HG02678 (cell line): Measurements from ENCODE around the gene LHFPL3.
"Not testable (repeated sequence)": the region's sequence is repeated elsewhere in the genome, so short reads cannot be mapped to it uniquely, and the experiment has no call there.

Experiments
- ATAC-seq: cut with Tn5 transposase; IDR thresholded peaks from one replicate; pipeline ENCODE4 v1.9.1; 2021; ENCODE audit warnings: mild to moderate bottlenecking, moderate library complexity; ENCODE audit not compliant: unreplicated experiment

The LHFPL3 gene

GRCh38 chr7:104563350-104563901, 235.0 kb downstream of the LHFPL3 start:
- ATAC-seq = not testable (repeated sequence)

DNA sequence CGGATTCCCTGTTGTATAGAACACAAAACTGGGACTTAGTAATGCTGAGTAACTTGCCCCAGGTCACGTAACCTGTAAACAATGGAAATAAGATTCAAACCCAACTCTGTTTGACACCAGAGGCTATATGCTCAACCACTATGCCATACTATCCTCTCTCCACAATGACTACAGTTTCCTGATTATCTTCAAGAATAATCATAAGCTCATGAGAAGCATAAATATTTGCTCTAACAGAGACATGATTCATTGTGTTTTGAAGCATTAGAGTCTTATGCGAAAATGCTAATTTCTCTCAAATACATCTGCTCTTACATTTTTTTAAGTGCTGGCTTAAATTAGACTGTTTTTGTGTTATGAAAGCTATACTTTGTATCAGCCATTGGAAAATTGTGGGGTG, 241.3 kb downstream of the LHFPL3 start:
- ATAC-seq = no peak

DNA sequence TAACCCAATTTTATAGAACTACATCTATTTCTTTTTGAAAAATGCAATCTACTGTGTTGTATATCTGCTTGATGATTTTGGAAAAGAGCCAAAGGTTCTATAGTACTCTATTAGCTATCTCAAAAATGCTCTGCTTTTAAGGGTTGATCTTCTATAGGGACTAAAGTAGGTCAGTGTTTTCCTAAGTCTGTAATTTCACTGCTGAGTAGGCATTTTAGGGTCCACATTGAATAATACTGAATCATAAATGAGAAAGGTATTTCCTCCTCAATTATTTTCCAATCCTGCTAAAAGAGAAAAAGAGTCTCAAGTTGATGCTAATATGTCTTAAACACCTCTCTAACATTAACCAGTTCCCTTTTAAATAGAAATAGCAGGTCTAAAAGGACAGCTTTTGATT, 244.2 kb downstream of the LHFPL3 start:
- ATAC-seq = no peak

GRCh38 chr7:104584620-104585019, 256.2 kb downstream of the LHFPL3 start:
- ATAC-seq = no peak

GRCh38 chr7:104595591-104595990, 267.2 kb downstream of the LHFPL3 start:
- not testable (repeated sequence) for ATAC-seq

DNA sequence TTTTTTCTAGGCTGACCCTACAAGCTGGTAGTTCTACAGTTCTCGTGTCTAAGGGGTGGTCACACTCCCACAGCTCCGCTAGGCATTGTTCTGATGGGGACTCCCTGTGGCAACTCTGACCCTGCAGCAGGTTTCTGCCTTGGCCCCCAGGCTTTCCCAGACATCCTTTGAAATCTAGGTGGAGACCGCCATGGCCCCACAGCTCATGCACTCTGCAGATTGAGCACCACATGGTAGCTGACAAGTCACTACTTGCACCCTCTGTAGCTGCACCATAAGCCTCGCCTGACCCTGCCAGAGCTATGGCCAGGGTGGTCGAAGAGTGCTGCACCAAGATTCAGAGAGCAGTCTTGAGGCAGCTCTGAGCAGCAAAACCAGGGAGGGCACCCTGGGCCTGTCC, 275.6 kb downstream of the LHFPL3 start:
- ATAC-seq = no peak

DNA sequence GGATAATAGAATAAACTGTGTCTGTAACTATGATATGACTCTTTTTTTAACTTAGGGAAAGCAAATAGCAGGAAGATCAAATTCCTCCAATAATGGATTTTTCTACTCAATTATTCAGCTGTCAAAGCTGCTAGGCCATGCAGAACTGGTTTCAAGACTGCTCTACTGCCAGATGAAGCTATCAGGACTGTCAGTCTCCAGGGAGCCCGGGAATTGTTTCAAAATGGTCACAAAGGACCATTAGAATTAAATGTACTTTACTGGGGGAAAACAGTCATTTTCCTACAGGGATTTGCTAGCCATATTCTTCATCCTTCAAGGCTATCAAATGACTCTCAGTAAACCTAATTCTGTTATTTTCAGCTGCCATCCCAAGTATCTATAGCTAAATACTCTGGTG, 276.3 kb downstream of the LHFPL3 start:
- ATAC-seq = no peak

DNA sequence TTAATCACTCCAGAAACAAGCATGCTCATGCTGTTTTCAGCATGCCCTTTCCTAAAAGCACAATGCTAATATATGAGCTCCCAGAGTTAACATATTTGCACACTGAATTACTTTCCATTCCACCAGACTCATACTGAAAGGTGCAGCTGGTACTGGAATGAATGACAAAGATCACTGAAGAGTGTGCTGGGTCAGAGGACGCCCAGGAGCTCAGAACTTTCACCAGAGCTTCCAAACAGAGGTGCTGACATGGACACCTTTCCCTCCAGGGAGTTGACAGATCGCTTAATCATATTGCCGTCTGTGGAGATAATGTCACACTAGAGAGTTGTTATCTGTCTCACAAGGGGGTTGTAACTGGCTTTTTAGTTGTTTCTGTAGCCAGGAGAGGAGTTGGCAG, 292.9 kb downstream of the LHFPL3 start:
- no peak for ATAC-seq

DNA sequence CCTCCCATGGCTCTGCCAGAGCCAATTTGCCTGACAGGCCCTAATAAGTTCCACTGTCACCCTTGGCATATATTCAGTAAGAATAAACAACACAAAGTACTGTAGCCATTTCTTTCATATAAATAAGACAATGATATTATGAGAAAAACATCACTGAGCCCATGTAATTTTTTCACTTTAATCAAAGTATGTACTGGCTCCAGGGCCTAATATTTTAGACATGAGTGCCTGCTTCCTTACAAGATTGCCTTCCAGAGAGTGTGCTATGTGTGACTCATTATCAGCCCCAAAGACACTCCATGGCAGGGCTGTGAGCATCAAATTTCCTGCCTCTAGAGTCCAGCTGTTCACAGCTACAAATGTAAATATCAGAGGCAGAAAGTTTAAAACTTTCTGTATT, 297.6 kb downstream of the LHFPL3 start:
- no peak for ATAC-seq

DNA sequence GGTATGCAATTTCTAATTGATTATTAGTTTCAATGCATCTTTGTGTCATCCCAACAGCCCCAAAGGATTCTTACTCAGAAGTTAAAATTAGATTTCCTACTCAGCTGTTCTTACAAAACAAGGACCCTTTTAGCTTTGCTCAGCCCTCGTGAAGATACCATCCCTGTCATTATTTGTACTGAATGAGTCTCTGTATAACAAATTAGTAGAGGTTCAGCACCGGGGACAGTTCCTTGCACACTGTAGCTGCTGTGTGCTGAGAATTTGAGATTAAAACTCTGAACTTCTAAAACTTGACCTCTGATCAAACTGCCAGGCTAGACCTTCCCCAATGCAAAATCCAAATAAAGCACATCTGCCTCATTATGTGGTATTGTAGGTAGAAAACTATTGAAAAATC, 299.1 kb downstream of the LHFPL3 start:
- no peak for ATAC-seq

DNA sequence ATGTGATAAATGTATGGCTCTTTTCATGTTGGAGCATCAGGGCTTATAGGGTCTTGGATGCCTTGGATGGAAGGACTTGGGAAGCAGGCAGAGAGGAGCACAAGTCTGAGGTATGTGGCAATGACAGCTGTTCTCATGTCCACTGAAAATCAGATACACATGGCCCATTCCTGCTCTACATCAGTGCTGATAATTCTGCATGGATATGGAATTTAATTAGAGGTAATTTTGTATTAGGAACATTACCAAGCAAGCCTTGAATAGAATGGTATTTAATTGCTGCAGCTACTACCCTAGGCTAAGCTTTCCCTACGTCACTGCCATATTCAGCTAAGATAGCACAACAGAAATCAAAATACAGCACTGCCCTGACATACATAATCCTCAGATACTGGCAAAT, 299.6 kb downstream of the LHFPL3 start:
- ATAC-seq = no peak

- ATAC-seq = no peak
Measured at GRCh38 chr7:104629408-104629807, 301.0 kb downstream of the LHFPL3 start.

DNA sequence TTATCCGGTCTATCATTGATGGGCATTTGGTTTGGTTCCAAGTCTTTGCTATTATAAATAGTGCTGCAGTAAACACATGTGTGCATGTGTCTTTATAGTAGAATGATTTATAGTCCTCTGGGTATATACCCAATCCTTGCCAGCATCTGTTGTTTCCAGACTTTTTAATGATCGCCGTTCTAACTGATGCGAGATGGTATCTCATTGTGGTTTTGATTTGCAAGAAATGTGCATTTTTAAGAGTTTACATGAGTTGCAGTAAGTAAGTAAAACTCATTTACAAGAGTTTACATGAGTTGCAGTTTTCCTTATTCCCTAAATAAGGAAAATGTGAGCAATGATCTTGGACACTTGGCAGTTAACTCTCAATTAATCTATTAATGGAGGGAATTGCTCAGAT, 312.1 kb downstream of the LHFPL3 start:
- no peak for ATAC-seq

GRCh38 chr7:104642560-104642959, 314.2 kb downstream of the LHFPL3 start:
- no peak for ATAC-seq

- no peak for ATAC-seq
Measured at GRCh38 chr7:104643587-104644217, 315.3 kb downstream of the LHFPL3 start.

GRCh38 chr7:104650991-104651640, 322.7 kb downstream of the LHFPL3 start:
- no peak for ATAC-seq

- no peak for ATAC-seq
Measured at GRCh38 chr7:104652434-104652833, 324.0 kb downstream of the LHFPL3 start.

- ATAC-seq = no peak
Measured at GRCh38 chr7:104652865-104653264, 324.5 kb downstream of the LHFPL3 start.

GRCh38 chr7:104653825-104654401, 325.5 kb downstream of the LHFPL3 start:
- no peak for ATAC-seq

- ATAC-seq = no peak
Measured at GRCh38 chr7:104655592-104655991, 327.2 kb downstream of the LHFPL3 start.

DNA sequence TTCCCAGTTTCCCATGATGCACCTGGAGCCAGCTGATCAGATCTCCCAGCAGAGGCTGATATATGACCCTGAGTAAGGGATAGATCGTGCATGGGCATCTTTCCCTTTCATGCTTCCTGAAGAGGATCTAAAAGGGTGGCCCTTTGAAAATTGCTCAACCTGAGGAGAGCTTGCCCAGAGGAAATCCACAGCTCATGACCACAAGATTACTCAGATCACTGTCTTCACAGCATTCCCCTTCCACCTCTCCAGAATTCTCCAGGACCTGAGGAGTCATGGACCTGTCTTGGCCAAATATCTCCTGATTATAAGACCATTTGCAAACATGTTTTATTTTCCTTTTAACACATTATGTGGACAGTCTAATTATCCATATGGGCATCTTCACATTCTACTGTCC, 328.1 kb downstream of the LHFPL3 start:
- ATAC-seq = no peak

- ATAC-seq = no peak
Measured at GRCh38 chr7:104657134-104657533, 328.7 kb downstream of the LHFPL3 start.
